NCI-H524 treated with DMSO at 0.1 percent for 48 hours (cell line): ENCODE measurements around the gene FAAP20.
A peak's percentile ranks its signal among the peaks of the same experiment; 100 is the strongest.
"Not testable (repeated sequence)": the region's sequence is repeated elsewhere in the genome, so short reads cannot be mapped to it uniquely, and the experiment has no call there.

ENCODE experiments used
- DNase-seq: peaks from one replicate; lab custom pipeline; 2025; lab: John Stamatoyannopoulos, UW

The FAAP20 gene

DNA sequence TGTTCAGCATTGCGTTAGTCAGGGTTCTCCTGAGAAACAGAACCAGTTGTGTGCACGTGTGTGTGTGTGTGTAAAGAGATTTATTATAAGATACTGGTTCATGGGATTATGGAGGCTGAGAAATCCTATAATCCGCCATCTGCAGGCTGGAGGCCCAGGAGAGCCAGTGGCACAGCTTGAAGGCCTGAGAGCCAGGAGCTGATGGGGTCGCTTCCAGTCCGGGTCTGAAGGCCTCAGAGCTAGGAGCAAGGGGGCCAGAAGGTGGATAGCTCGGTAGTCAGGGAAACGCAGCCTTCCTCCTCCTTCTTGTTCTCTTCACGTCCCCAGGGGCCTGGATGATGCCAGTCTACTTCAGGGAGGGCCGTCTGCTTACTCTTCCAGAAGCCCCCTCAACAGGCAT is 37.7 kb downstream of the FAAP20 start:
- DNase-seq, result peak; percentile 88

DNA sequence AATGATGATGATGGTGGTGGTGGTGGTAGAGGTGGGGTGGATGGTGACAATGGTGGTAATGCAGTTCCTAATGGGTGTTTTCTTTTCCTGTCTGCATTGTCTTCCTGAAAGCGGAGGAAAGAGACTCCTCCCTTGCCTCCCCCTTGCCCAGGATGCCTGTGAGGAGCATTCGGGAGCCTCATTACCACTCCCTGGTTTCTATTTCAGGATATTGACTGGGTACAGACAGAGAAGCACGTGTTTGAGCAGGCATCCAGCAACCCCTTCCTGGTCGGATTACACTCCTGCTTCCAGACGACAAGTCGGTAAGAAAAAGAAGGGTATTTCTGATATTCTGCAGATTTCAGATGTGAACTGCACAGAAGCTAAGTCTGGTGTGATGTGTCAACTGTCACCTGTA is 38.8 kb downstream of the FAAP20 start:
- DNase-seq, result no peak

DNA sequence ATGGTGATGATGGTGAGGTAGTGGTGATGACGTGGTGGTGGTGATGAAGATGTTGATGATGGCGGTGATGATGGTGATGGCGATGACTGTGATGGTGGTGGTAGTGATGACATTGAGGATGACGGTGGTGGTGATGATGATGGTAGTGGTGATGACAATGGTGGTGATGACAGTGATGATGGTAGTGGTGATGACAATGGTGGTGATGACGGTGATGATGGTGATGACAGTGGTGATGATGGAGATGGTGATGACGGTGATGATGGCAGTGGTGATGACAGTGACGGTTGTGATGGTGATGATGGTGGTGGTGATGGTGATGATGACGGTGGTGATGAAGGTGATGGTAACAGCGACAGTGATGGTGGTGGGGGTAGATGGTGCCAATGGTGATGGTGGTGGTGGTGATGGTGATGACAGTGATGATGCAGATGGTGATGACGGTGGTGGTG is 39.4 kb downstream of the FAAP20 start:
- no peak for DNase-seq

- no peak for DNase-seq
Observed at GRCh38 chr1:2154022-2154421, 40.5 kb downstream of the FAAP20 start.

DNA sequence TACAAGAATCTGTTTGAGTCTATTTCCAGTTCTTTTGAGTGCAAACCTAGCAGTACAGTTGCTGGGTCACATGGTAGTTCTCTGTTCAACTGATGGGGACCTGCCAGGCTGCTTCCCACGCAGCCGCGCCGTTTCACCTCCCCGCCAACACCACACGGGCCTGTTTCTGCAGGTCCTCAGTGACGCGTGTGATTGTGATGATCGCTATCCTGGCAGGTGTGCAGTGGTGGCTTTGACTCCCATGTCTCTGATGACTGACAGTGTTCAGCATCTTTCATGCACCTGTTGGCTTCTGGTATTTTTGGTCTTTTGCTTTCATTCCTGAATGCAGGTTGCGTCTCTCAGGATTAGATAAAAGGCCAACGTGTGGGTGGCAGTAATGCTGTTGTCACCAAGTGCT is 41.6 kb downstream of the FAAP20 start:
- no peak for DNase-seq

GRCh38 chr1:2151911-2152310 is 42.7 kb downstream of the FAAP20 start:
- DNase-seq, result no peak

DNA sequence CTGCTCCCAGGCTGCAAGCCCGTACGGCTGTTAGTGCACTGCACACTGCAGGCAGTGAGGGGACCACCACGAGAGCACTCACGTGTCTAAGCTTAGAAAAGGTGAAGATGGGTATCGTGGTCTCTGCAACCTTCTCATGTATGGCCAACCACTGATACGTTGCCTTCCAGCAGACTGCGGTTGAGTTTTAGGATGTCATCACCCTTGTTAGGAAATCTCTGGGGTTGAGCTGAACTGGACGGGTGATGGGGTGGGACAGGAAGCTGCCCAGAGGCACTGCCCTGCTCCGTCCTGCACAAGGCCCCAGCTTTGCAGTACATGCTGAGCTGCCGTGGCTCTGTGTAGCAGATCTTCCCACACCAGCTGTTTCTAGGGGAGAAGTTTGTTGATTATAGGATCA is 43.3 kb downstream of the FAAP20 start:
- DNase-seq, result no peak

DNA sequence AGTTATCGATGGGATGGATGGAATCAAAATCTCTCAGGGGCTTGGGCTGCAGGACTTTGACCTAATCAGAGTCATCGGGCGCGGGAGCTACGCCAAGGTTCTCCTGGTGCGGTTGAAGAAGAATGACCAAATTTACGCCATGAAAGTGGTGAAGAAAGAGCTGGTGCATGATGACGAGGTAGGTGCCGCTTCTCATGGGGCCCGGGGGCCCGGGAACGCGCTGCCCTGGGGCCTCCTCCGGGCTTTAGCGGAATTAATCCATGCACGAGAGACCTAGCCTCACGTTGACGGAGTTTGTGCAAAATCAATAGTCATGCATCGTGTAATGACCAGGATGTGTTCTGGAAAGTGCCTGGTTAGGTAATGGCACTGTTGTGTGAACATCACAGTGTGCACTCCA is 43.8 kb downstream of the FAAP20 start:
- no peak for DNase-seq

DNA sequence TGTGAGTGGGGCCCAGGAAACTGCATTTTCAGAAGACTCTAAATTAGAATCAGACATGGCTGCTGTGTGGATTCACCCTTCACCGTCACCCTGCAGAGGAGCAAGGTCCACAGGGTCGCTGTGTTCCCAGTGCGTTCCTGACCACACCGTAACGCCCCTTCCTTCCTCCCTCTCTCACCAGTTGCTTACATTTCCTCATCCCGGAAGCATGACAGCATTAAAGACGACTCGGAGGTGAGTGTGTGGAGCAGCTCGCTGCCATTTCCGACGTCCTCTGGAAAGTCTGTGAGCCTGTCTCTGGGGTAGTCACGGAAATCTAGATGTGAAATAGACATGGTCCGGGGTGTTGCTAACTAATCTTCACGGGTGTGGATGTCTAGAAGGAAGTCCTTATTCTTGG is 45.9 kb downstream of the FAAP20 start:
- DNase-seq, result no peak

- DNase-seq, result not testable (repeated sequence)
Observed at GRCh38 chr1:2147869-2148268, 46.7 kb downstream of the FAAP20 start.

- no peak for DNase-seq
Observed at GRCh38 chr1:2146836-2147517, 47.6 kb downstream of the FAAP20 start.

DNA sequence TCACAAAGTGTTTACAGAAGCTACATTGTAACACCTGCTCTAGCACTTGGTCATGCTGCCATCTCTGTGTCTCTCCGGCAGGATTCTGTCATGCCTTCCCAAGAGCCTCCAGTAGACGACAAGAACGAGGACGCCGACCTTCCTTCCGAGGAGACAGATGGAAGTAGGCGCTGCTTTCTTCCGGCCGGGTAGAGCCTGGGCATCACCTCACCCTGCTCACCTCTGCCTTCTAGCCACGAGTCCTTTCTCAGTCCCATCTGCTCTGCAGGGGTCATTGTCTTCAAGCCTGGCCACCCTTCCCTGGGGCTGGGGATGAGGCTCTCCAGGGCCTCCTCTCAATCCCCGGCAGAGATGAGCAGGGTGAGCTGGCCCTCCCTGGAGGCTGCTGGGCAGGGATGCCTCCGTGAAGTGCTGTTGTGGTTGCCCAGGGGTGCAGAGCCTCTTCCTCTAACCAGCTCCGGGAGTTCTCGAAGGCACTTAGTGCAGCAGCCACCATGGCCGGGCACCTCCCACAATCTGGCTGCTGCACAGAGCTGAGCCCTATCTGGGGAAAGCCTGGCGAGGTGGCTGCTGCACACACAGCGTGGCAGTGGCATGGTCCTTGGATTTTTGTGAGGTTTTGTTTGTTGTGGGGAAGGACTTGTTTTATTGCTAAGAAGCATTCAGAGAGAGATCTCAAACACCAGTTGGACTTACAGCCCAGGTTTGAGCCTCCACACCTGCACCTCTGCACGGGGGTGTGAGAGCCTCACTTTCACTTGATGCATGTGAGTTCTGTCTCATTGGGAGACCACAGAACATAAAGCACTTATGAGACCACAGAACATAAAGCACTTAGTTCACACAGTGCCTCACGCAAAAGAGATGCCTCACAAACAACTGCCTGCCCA is 48.4 kb downstream of the FAAP20 start:
- DNase-seq, result no peak

DNA sequence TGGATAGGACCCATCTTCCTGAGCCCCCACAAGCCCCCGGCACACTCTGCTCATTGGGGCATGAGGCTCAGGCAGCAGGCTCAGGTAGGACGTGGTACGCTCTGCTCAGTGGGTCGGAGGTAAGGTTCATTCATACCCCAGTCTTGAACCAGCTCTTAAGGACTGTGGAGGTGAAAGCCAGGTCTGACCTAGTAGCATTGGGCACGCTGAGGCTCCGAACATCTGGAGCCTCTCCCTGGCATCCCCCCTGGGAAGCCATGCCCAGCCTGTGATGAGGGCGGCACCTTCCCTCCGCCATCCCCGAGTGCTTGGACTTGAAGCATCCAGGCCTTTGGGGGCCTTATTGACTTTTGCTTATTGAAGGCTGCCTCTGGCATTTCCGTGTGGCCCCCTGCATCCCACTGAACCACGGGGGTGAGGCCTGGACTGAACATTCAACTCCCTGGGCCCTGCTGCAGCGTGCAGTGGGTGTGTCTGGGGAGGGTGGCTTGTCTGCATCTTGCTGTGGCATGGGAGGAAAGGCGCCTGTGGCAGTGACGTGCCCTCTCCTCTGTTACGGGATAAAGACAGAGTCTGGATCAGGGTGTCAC is 50.0 kb downstream of the FAAP20 start:
- no peak for DNase-seq

DNA sequence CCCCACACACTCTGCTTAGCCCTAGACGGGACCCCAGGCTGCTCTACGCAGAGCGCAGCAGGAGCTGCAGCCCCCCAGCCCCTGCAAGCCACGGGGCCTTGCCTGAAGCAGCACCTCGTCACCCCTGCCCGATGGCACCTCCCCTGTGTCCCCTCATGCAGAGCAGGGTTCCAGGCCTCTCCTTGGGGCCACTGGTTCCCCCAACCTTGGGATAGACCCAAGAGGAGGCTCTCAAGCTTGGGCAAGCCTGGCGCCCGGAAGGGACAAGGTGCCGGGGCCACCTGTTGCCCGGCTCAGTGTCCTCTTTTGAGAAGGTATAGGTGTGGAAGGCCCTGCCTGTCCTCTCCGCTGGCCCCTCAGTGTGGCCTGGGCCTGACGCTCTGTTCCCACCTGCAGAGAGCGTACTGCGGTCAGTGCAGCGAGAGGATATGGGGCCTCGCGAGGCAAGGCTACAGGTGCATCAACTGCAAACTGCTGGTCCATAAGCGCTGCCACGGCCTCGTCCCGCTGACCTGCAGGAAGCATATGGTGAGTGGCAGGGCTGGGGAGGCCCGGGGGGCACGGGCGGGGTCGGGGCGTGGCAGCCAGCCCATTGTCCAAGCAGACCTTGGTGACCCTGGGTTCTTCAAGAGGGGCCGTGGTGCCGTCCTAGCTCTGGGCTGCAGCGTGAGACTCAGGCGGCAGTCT is 50.6 kb downstream of the FAAP20 start:
- DNase-seq, result no peak

DNA sequence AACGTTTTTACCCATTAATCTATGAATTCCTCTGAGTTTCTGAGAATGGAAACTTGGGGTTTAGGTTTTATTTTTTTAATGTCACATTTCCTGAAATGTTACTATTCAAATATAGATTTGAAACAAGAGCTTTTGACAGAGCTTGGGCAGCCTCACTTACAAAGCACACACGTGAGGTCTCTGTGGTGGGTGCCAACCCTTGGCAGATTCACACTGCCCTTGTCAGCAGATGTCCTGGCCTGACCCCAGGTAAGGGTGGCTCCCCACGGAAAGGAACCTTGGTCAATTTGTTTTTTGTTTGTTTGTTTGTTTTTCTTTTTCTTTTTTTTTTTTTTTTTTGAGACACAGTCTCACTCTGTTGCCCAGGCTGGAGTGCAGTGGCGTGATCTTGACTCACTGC is 53.5 kb downstream of the FAAP20 start:
- DNase-seq, result no peak
